ENCODE data around the gene RPUSD4. TPM values are rescaled to one million over a fixed set of nuclear protein-coding genes. Genes with fewer than 3 reads are reported as not detected.

The RPUSD4 gene
- total and polyA plus RNA-seq, 9 of the 15 experiments (the other 6 are each of a cell fraction or from before 2014, with no cell fraction given): 27.4 to 56.2 (median 44.6) TPM

GRCh38 chr11:126205359-126205758 is 6.1 kb downstream of the RPUSD4 start (continued):
- TF ChIP-seq ZNF589 (CRISPR knock-in tag; IDR thresholded peaks at IDR 0.05; ENCODE audit: low read depth) (no peak), ZNF324 (CRISPR knock-in tag; IDR thresholded peaks at IDR 0.05) (no peak)

GRCh38 chr11:126202646-126203359 is 8.6 kb downstream of the RPUSD4 start:
- no peak for DNase-seq (ENCODE audit: extremely low read depth in 1 of 4, low spot score in 3 of 4)
- H3K4me2 ChIP-seq (ENCODE audit: insufficient read depth, low read length): no peak overlapping the region
- H3K27me3 ChIP-seq (ENCODE audit: control insufficient read depth in 2 of 2, insufficient read depth in 2 of 2, low read length in 2 of 2): no peaks in the 10 kb centered on the region
- peaks cover 95% of the 10 kb centered on the region for H3K36me3 ChIP-seq (ENCODE audit: control insufficient read depth, insufficient read depth, low read length)
- H2AFZ ChIP-seq (ENCODE audit: low read depth, low read length): no peak overlapping the region
- no peaks in the 10 kb centered on the region for H3K9me1 ChIP-seq (ENCODE audit: control insufficient read depth, insufficient read depth, low read length)
- no TSS peak for BruUV-seq (replicated peaks)
- WGBS (ENCODE audit: insufficient coverage, low coverage, missing lambda C conversion rate): 81% methylated on average over 8 of the region's 8 CpGs
- FAIRE-seq: no peak
- intact Hi-C loops (cut with micrococcal nuclease) (no loop called here), in situ Hi-C loops (cut with MboI) (no loop called here)
- H3K27ac ChIP-seq (ENCODE audit: extremely low read depth, low read depth, low read length): no peak overlapping the region
- ChIA-PET POLR2A (interaction anchor here (0.9 kb wide), 1 partner anchor 9 kb away, joined by 4 read pairs; the partner anchor contains the start of genes FAM118B and RPUSD4), CTCF (ENCODE audit: low intra/inter-chr PET ratio) (no interaction called here)
- no peaks in the 10 kb centered on the region for H3K9me3 ChIP-seq (replicated peaks; ENCODE audit: control insufficient read depth, insufficient read depth, low read depth, low read length)
- no peak for ATAC-seq
- H4K20me1 ChIP-seq (replicated peaks; ENCODE audit: control insufficient read depth, insufficient read depth, low read length): no peaks in the 10 kb centered on the region
- no peaks in the 10 kb centered on the region for H3K4me1 ChIP-seq (replicated peaks in 1 of 2; ENCODE audit: control insufficient read depth in 2 of 2, insufficient read depth in 2 of 2, low read length in 2 of 2)
- no peak overlapping the region for H3K4me3 ChIP-seq
- H3K79me2 ChIP-seq (ENCODE audit: control insufficient read depth, insufficient read depth, low read length): no peaks in the 10 kb centered on the region
- no peak overlapping the region for H3K9ac ChIP-seq (ENCODE audit: insufficient read depth in 1 of 2, low read depth in 2 of 2, low read length in 2 of 2)
- TF ChIP-seq ZNF695 (CRISPR knock-in tag; IDR thresholded peaks at IDR 0.05): no peak
- no peak for TF ChIP-seq POLR2G (IDR thresholded peaks at IDR 0.05; ENCODE audit: low read depth, low read length)
- TF ChIP-seq YY1 (IDR thresholded peaks at IDR 0.05; ENCODE audit: borderline replicate concordance in 1 of 3, control insufficient read depth in 1 of 3, extremely low read depth in 1 of 3, insufficient read depth in 3 of 3, insufficient read length in 1 of 3, insufficient replicate concordance in 2 of 3, low read depth in 1 of 3, low read length in 2 of 3): no peak
- TF ChIP-seq EP400 (IDR thresholded peaks at IDR 0.05): no peak
- no peak for TF ChIP-seq ZNF347 (CRISPR knock-in tag; IDR thresholded peaks at IDR 0.05; ENCODE audit: low read depth)
- no peak for TF ChIP-seq L3MBTL2 (IDR thresholded peaks at IDR 0.05)
- no peak for TF ChIP-seq HMG20B (CRISPR knock-in tag; IDR thresholded peaks at IDR 0.05)
- no peak for TF ChIP-seq FIP1L1 (IDR thresholded peaks at IDR 0.05; ENCODE audit: low read depth, low read length, poor library complexity, severe bottlenecking)
- TF ChIP-seq DACH1 (IDR thresholded peaks at IDR 0.05; ENCODE audit: partially characterized antibody): no peak
- TF ChIP-seq ZNF592 (IDR thresholded peaks at IDR 0.05): no peak
- no peak for TF ChIP-seq ZNF174 (CRISPR knock-in tag; IDR thresholded peaks at IDR 0.05)
- TF ChIP-seq DMBX1 (CRISPR knock-in tag; IDR thresholded peaks at IDR 0.05; ENCODE audit: borderline replicate concordance): no peak
- TF ChIP-seq CXXC5 (CRISPR knock-in tag; IDR thresholded peaks at IDR 0.05): no peak
- no peak for TF ChIP-seq ELK1 (CRISPR knock-in tag; IDR thresholded peaks at IDR 0.05)

Measured in K562 (cell line).